HEK293 (cell line): Measurements from ENCODE around the gene SLC35A2.

Experiments
- CTCF ChIA-PET: fragments of 350-600 bp; formaldehyde crosslinking; extraction: SDS; loops from one replicate; lab custom pipeline; 2021; ENCODE audit warnings: antibody characterized with exemption; lab: Yijun Ruan, JAX
- POLR2A ChIA-PET: fragments of 300-600 bp; formaldehyde crosslinking; extraction: SDS; loops from one replicate; lab custom pipeline; 2020; ENCODE audit warnings: antibody characterized with exemption, inconsistent platforms; lab: Yijun Ruan, JAX
- H3K27ac ChIP-seq: fragments of 200-500 bp; sonication (Bioruptor generic); 2 replicates; pipeline ENCODE4 v1.5.1; 2014; ENCODE audit warnings: low read depth, low read length, control low read depth, inconsistent platforms; ENCODE audit errors: extremely low read depth
- H3K36me3 ChIP-seq, 2 experiments: fragments of 200-500 bp in 1 of 2; sonication (Bioruptor generic) in 1 of 2; 1 replicate in 1 of 2; 2 replicates in 1 of 2; pipeline ENCODE4 v1.5.1; 2014 to 2017; ENCODE audit warnings: inconsistent platforms in 2 of 2, low read length in 2 of 2; ENCODE audit not compliant: control insufficient read depth in 2 of 2, insufficient read depth in 1 of 2
- H3K4me1 ChIP-seq: fragments of 200-500 bp; sonication (Bioruptor generic); 2 replicates; pipeline ENCODE4 v1.5.1; 2014; ENCODE audit warnings: mild to moderate bottlenecking, low read length, inconsistent platforms; ENCODE audit not compliant: control insufficient read depth, insufficient read depth
- H3K4me3 ChIP-seq: 2 replicates; pipeline ENCODE4 v1.5.1; 2011; ENCODE audit warnings: low read depth, mild to moderate bottlenecking, control low read depth, low read length, moderate library complexity
- H3K9me3 ChIP-seq: fragments of 200-500 bp; sonication (Bioruptor generic); 2 replicates; pipeline ENCODE4 v1.5.1; 2014; ENCODE audit warnings: low read depth, low read length, inconsistent platforms; ENCODE audit not compliant: control insufficient read depth, insufficient read depth
- HOXD13 ChIP-seq: sonication (generic); formaldehyde crosslinking; IDR thresholded peaks from 2 replicates; pipeline ENCODE4 v1.8.0; 2022; ENCODE audit warnings: missing genetic modification reagents, borderline replicate concordance
- KLF1 ChIP-seq: fragments of 450-650 bp; formaldehyde crosslinking; IDR thresholded peaks from 2 replicates; pipeline ENCODE4 v1.5.1; 2016; ENCODE audit warnings: missing biosample characterization, missing genetic modification characterization
- KLF9 ChIP-seq: fragments of 450-650 bp; formaldehyde crosslinking; IDR thresholded peaks from 2 replicates; pipeline ENCODE4 v1.5.1; 2016; ENCODE audit warnings: missing biosample characterization, missing genetic modification characterization, low read depth
- MZF1 ChIP-seq: fragments of 450-650 bp; formaldehyde crosslinking; IDR thresholded peaks from 2 replicates; pipeline ENCODE4 v1.5.1; 2017; ENCODE audit warnings: missing biosample characterization, missing genetic modification characterization, borderline replicate concordance
- PRDM1 ChIP-seq: fragments of 450-650 bp; formaldehyde crosslinking; IDR thresholded peaks from 2 replicates; pipeline ENCODE4; 2016; ENCODE audit warnings: missing biosample characterization, missing genetic modification characterization
- YY2 ChIP-seq: fragments of 450-650 bp; formaldehyde crosslinking; IDR thresholded peaks from 2 replicates; pipeline ENCODE4 v1.5.1; 2016; ENCODE audit warnings: missing biosample characterization, missing genetic modification characterization
- ZBTB26 ChIP-seq: fragments of 450-650 bp; formaldehyde crosslinking; optimal IDR thresholded peaks from 2 replicates; pipeline ENCODE3; 2016; ENCODE audit warnings: missing biosample characterization, mild to moderate bottlenecking, missing genetic modification characterization
- ZEB2 ChIP-seq: fragments of 450-650 bp; formaldehyde crosslinking; IDR thresholded peaks from 2 replicates; pipeline ENCODE4 v1.5.1; 2016; ENCODE audit warnings: missing biosample characterization, missing genetic modification characterization
- ZNF10 ChIP-seq: fragments of 450-650 bp; formaldehyde crosslinking; IDR thresholded peaks from 2 replicates; pipeline ENCODE4 v1.5.1; 2017; ENCODE audit warnings: missing biosample characterization, missing genetic modification characterization
- ZNF239 ChIP-seq: fragments of 450-650 bp; formaldehyde crosslinking; IDR thresholded peaks from 2 replicates; pipeline ENCODE4 v1.5.1; 2016; ENCODE audit warnings: missing biosample characterization, missing genetic modification characterization
- ZNF24 ChIP-seq: fragments of 450-650 bp; formaldehyde crosslinking; IDR thresholded peaks from 2 replicates; pipeline ENCODE4 v1.5.1; 2016; ENCODE audit warnings: missing biosample characterization, missing genetic modification characterization
- ZNF274 ChIP-seq, 2 experiments: fragments of 200-500 bp in 1 of 2; fragments of 450-650 bp in 1 of 2; sonication (Bioruptor generic) in 1 of 2; formaldehyde crosslinking in 1 of 2; IDR thresholded peaks; 2 replicates each; pipeline versions ENCODE4 v1.5.1 to v1.6.1; 2014 to 2016; ENCODE audit warnings: borderline replicate concordance in 1 of 2, inconsistent platforms in 1 of 2, low read length in 1 of 2, missing biosample characterization in 1 of 2, missing genetic modification characterization in 1 of 2
- ZNF311 ChIP-seq: fragments of 450-650 bp; formaldehyde crosslinking; IDR thresholded peaks from 2 replicates; pipeline ENCODE4 v1.5.1; 2017; ENCODE audit warnings: missing biosample characterization, missing genetic modification characterization, borderline replicate concordance
- ZNF521 ChIP-seq: fragments of 450-650 bp; formaldehyde crosslinking; IDR thresholded peaks from 2 replicates; pipeline ENCODE4 v1.5.1; 2017; ENCODE audit warnings: missing biosample characterization, mild to moderate bottlenecking, missing genetic modification characterization
- ZNF549 ChIP-seq: fragments of 450-650 bp; IDR thresholded peaks from 2 replicates; pipeline ENCODE4 v1.5.1; 2018; ENCODE audit warnings: missing biosample characterization, missing genetic modification characterization, mild to moderate bottlenecking, inconsistent platforms, moderate library complexity
- ZNF560 ChIP-seq: fragments of 450-650 bp; formaldehyde crosslinking; IDR thresholded peaks from 2 replicates; pipeline ENCODE4 v1.5.1; 2017; ENCODE audit warnings: missing biosample characterization, missing genetic modification characterization, borderline replicate concordance
- ZNF571 ChIP-seq: fragments of 450-650 bp; formaldehyde crosslinking; IDR thresholded peaks from 2 replicates; pipeline ENCODE4 v1.5.0; 2017; ENCODE audit warnings: missing biosample characterization, missing genetic modification characterization
- ZNF677 ChIP-seq: fragments of 450-650 bp; IDR thresholded peaks from 2 replicates; pipeline ENCODE4 v1.5.0; 2018; ENCODE audit warnings: missing biosample characterization, mild to moderate bottlenecking, missing genetic modification characterization, moderate library complexity
- ZNF777 ChIP-seq: fragments of 450-650 bp; formaldehyde crosslinking; IDR thresholded peaks from 2 replicates; pipeline ENCODE4 v1.5.1; 2017; ENCODE audit warnings: missing biosample characterization, missing genetic modification characterization, borderline replicate concordance
- ZNF830 ChIP-seq: fragments of 450-650 bp; IDR thresholded peaks from 2 replicates; pipeline ENCODE4 v1.5.0; 2018; ENCODE audit warnings: missing biosample characterization, missing genetic modification characterization, low read depth, mild to moderate bottlenecking, moderate library complexity
- ZNF837 ChIP-seq: fragments of 450-650 bp; formaldehyde crosslinking; IDR thresholded peaks from 2 replicates; pipeline ENCODE4 v1.5.1; 2016; ENCODE audit warnings: missing biosample characterization, missing genetic modification characterization

The SLC35A2 gene

GRCh38 chrX:48942895-48943294 lies 31.4 kb upstream of the SLC35A2 start:
- Histone ChIP-seq H3K4me3 (no peak overlapping the region), H3K4me1 (no peaks in the 10 kb centered on the region), H3K9me3 (no peaks in the 10 kb centered on the region), H3K36me3 (peaks cover 0 to 67% of the 10 kb centered on the region in 2 experiments; a peak in 2 of 3 replicates), H3K27ac (no peak overlapping the region)
- CTCF ChIA-PET, result no interaction called here
- POLR2A ChIA-PET, result no interaction called here
- TF ChIP-seq ZEB2 (tag by site-specific recombination) (no peak), YY2 (no peak), ZNF560 (tag by site-specific recombination) (no peak), ZNF549 (tag by site-specific recombination) (no peak), ZNF24 (tag by site-specific recombination) (no peak), ZNF571 (tag by site-specific recombination) (no peak)

GRCh38 chrX:48940404-48940955 lies 29.0 kb upstream of the SLC35A2 start:
- ChIA-PET CTCF (interaction anchor here (1.3 kb wide), 1 partner anchor 15 kb away, joined by 3 read pairs; no protein-coding TSS in a partner anchor), POLR2A (interaction anchor here (0.7 kb wide), 1 partner anchor 18 kb away, joined by 6 read pairs; no protein-coding TSS in a partner anchor)
- H3K9me3 ChIP-seq, result no peaks in the 10 kb centered on the region
- H3K27ac ChIP-seq, result no peak overlapping the region
- no peak overlapping the region for H3K4me3 ChIP-seq
- no peak for TF ChIP-seq ZNF239
- no peak for TF ChIP-seq ZNF777 (tag by site-specific recombination)
- TF ChIP-seq KLF9, result no peak
- TF ChIP-seq ZNF10, result no peak
- TF ChIP-seq ZNF830, result no peak
- no peak for TF ChIP-seq ZNF837 (tag by site-specific recombination)
- TF ChIP-seq HOXD13 (CRISPR knock-in tag), result no peak
- no peak for TF ChIP-seq ZBTB26 (tag by site-specific recombination)
- no peak for TF ChIP-seq ZNF521 (tag by site-specific recombination)
- no peak for TF ChIP-seq MZF1 (tag by site-specific recombination)
- TF ChIP-seq KLF1 (tag by site-specific recombination), result no peak
- no peak for TF ChIP-seq ZNF677 (tag by site-specific recombination)
- TF ChIP-seq ZNF274 (IDR thresholded peaks at IDR 0.05; ENCODE audit: low read length), result no peak
- TF ChIP-seq ZNF274 (tag by site-specific recombination; IDR thresholded peaks at IDR 0.05; ENCODE audit: borderline replicate concordance), result no peak
- no peak for TF ChIP-seq ZNF24 (tag by site-specific recombination)
- no peak for TF ChIP-seq ZNF311
- no peaks in the 10 kb centered on the region for H3K4me1 ChIP-seq
- peaks cover 0 to 83% of the 10 kb centered on the region in 2 experiments; a peak in 2 of 3 replicates for H3K36me3 ChIP-seq

- CTCF ChIA-PET, result interaction anchor here (0.6 to 1.3 kb wide), 2 partner anchors 16 to 400 kb away, joined by 3 read pairs; partner anchors contain the start of gene TBC1D25
- H3K4me1 ChIP-seq, result no peaks in the 10 kb centered on the region
- POLR2A ChIA-PET, result no interaction called here
- H3K27ac ChIP-seq, result no peak overlapping the region
- no peak for TF ChIP-seq PRDM1 (tag by site-specific recombination)
- no peaks in the 10 kb centered on the region for H3K9me3 ChIP-seq
- H3K4me3 ChIP-seq, result no peak overlapping the region
- peaks cover 0 to 90% of the 10 kb centered on the region in 2 experiments; a peak in 2 of 3 replicates for H3K36me3 ChIP-seq
Observed at GRCh38 chrX:48939524-48940228, 28.2 kb upstream of the SLC35A2 start.
